K562 (cell line): Measurements from ENCODE around the gene STT3A. TPM values are rescaled to one million over a fixed set of nuclear protein-coding genes. Genes with fewer than 3 reads are reported as not detected.
A peak's percentile ranks its signal among the peaks of the same experiment; 100 is the strongest.

Experiments
- CXXC5 ChIP-seq: fragments of 250-450 bp; sonication (Bioruptor Pico); IDR thresholded peaks from 2 replicates; pipeline ENCODE4 v1.8.0; 2022; ENCODE audit warnings: inconsistent platforms, mild to moderate bottlenecking, moderate library complexity
- FUS ChIP-seq: fragments of 200-400 bp; formaldehyde crosslinking; optimal IDR thresholded peaks from 2 replicates; pipeline ENCODE3; 2017; ENCODE audit warnings: low read depth, low read length
- GABPA ChIP-seq: fragments of 200-800 bp; sonication (Bioruptor generic); conservative IDR thresholded peaks from 2 replicates; pipeline ENCODE4 v1.6.1; 2016; ENCODE audit warnings: low read depth, missing genetic modification characterization, missing compliant biosample characterization
- GATA2 ChIP-seq: sonication (generic); formaldehyde crosslinking; IDR thresholded peaks from 2 replicates; pipeline ENCODE4 v1.4.0; 2020; ENCODE audit warnings: mild to moderate bottlenecking, missing genetic modification reagents
- GATAD2A ChIP-seq: fragments of 450-650 bp; IDR thresholded peaks from 2 replicates; pipeline ENCODE4 v1.6.1; 2017
- HIVEP1 ChIP-seq: fragments of 250-450 bp; sonication (Bioruptor Pico); IDR thresholded peaks from 2 replicates; pipeline ENCODE4 v1.4.0; 2020; ENCODE audit warnings: mild to moderate bottlenecking
- IRF2 ChIP-seq: sonication (generic); formaldehyde crosslinking; IDR thresholded peaks from 2 replicates; pipeline ENCODE4 v1.8.1; 2022; ENCODE audit warnings: mild to moderate bottlenecking, missing genetic modification reagents
- NBN ChIP-seq: fragments of 450-650 bp; IDR thresholded peaks from 2 replicates; pipeline ENCODE4 v1.6.1; 2016; ENCODE audit warnings: low read depth, mild to moderate bottlenecking
- NEUROD1 ChIP-seq: fragments of 150-350 bp; IDR thresholded peaks from 2 replicates; pipeline ENCODE4 v1.6.1; 2014; ENCODE audit warnings: borderline replicate concordance, low read length, low read depth; ENCODE audit not compliant: partially characterized antibody
- POLR2A ChIP-seq: fragments of 450-650 bp; conservative IDR thresholded peaks from 2 replicates; pipeline ENCODE4 v1.6.1; 2016
- RB1 ChIP-seq: fragments of 450-650 bp; IDR thresholded peaks from 2 replicates; pipeline ENCODE4 v1.6.1; 2017; ENCODE audit warnings: low read depth, mild to moderate bottlenecking
- SMARCE1 ChIP-seq: fragments of 450-650 bp; IDR thresholded peaks from 2 replicates; pipeline ENCODE4 v1.7.1; 2016; ENCODE audit warnings: mild to moderate bottlenecking
- SP1 ChIP-seq: sonication (generic); formaldehyde crosslinking; IDR thresholded peaks from 2 replicates; pipeline ENCODE4 v1.8.1; 2022; ENCODE audit warnings: mild to moderate bottlenecking, missing genetic modification reagents
- TAL1 ChIP-seq: fragments of 450-650 bp; IDR thresholded peaks from 2 replicates; pipeline ENCODE4 v1.6.1; 2016; ENCODE audit warnings: mild to moderate bottlenecking
- TARDBP ChIP-seq: fragments of 450-650 bp; IDR thresholded peaks from 2 replicates; pipeline ENCODE4 v1.6.1; 2016
- ZBTB8A ChIP-seq: fragments of 450-650 bp; IDR thresholded peaks from 2 replicates; pipeline ENCODE4 v1.6.1; 2018; ENCODE audit warnings: mild to moderate bottlenecking, moderate library complexity; ENCODE audit not compliant: partially characterized antibody
- ZNF311 ChIP-seq: fragments of 250-450 bp; sonication (Bioruptor Pico); IDR thresholded peaks from 2 replicates; pipeline ENCODE4 v1.4.0; 2020; ENCODE audit warnings: mild to moderate bottlenecking, moderate library complexity
- ZNF695 ChIP-seq: fragments of 450-650 bp; formaldehyde crosslinking; IDR thresholded peaks from 2 replicates; pipeline ENCODE4 v1.4.0; 2020; ENCODE audit warnings: mild to moderate bottlenecking, moderate library complexity
- polyA plus RNA-seq, 8 experiments: library from polyadenylated mRNA; depleted of rRNA in 4 of 8; stranded (reverse) in 5 of 8; unstranded in 3 of 8; fragments of >200 nt; fragmentation: Nextera tagmentation in 2 of 8; fragmentation: Illumina TruSeq in 1 of 8; extraction: Ambion mirVana in 2 of 8; extraction: Trizol in 1 of 8; gene quantifications; 2 replicates each; pipeline versions ENCODE4 v1.2.1 to v1.2.3, GENCODE V29; 2011 to 2014; ENCODE audit warnings: inconsistent platforms in 1 of 8, missing spikeins in 1 of 8
- total RNA-seq, 7 experiments: library from RNA; depleted of rRNA in 6 of 7; stranded (reverse); fragments of >200 nt in 6 of 7; fragmentation: Illumina TruSeq in 2 of 7; extraction: Trizol in 2 of 7; gene quantifications; 2 replicates each; pipeline versions ENCODE4 v1.2.1 to v1.2.3, GENCODE V29; 2011 to 2021; ENCODE audit warnings: low replicate concordance in 1 of 7
- TF ChIP-seq, protein P1 (sequence below): IDR thresholded peaks from 2 replicates; pipeline ENCODE4 v1.6.1; 2014; ENCODE audit warnings: antibody characterized with exemption
- TF ChIP-seq, protein P2 (sequence below), 3 experiments: fragments of 200-800 bp in 1 of 3; fragments of 250-450 bp in 1 of 3; fragments of 450-650 bp in 1 of 3; sonication (Bioruptor Pico) in 1 of 3; sonication (Bioruptor generic) in 1 of 3; formaldehyde crosslinking in 1 of 3; IDR thresholded peaks; 2 replicates each; pipeline versions ENCODE4 v1.6.1 to v1.8.0; 2016 to 2022; ENCODE audit warnings: mild to moderate bottlenecking in 2 of 3, missing genetic modification characterization in 2 of 3, missing compliant biosample characterization in 1 of 3, moderate library complexity in 1 of 3
- TF ChIP-seq, protein P3 (sequence below): fragments of 450-650 bp; formaldehyde crosslinking; IDR thresholded peaks from 2 replicates; pipeline ENCODE4 v1.4.0; 2020; ENCODE audit warnings: mild to moderate bottlenecking, moderate library complexity
- TF ChIP-seq, protein P4 (sequence below): IDR thresholded peaks from 3 replicates; pipeline ENCODE4 v1.6.1; 2011; ENCODE audit warnings: borderline replicate concordance, mild to moderate bottlenecking; ENCODE audit not compliant: insufficient read length, insufficient read depth

Gene STT3A
- total and polyA plus RNA-seq, 9 of the 15 experiments (the other 6 are each of a cell fraction or from before 2014, with no cell fraction given), result 70.7 to 330 (median 192) TPM

DNA sequence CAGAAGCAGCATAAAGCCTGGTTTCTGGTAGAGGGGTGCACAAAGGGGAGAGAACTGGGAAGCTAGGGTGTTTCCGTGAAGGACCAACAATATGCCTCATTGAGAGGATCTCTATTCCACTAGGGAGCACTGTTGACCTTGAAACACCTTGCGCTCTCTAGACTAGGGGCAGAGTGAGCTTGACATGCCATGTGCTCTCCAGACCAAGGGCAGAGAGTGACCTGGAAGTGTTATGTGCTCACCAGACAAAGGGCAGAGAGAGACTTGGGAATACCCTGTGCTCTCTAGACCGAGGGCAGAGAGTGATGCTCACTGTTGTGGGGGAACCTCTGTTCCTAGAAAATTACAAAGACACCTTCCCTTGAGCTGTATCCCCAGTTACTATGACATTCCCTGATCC lies 38.6 kb upstream of the STT3A start (continued):
- TF ChIP-seq SP1 (CRISPR knock-in tag) (no peak), RB1 (peak; percentile 43; the same call in 1 of the 2 replicates), NBN (peak; percentile 18; the same call in 1 of the 2 replicates), IRF2 (CRISPR knock-in tag) (no peak), ZBTB8A (no peak), POLR2A (no peak), GATA2 (CRISPR knock-in tag) (no peak), GABPA (tag) (peak; percentile 57; the same call in 1 of the 2 replicates), FUS (no peak), CXXC5 (CRISPR knock-in tag) (no peak; the same call in none of the 2 replicates), TAL1 (no peak), TARDBP (0 out of 2 replicates have a peak, but pooled peaks have one; percentile 48), GATAD2A (no peak), SMARCE1 (no peak), NEUROD1 (peak; percentile 40), ZNF695 (CRISPR knock-in tag) (no peak), ZNF311 (CRISPR knock-in tag) (no peak), HIVEP1 (CRISPR knock-in tag) (no peak)
- TF ChIP-seq, protein P1, sequence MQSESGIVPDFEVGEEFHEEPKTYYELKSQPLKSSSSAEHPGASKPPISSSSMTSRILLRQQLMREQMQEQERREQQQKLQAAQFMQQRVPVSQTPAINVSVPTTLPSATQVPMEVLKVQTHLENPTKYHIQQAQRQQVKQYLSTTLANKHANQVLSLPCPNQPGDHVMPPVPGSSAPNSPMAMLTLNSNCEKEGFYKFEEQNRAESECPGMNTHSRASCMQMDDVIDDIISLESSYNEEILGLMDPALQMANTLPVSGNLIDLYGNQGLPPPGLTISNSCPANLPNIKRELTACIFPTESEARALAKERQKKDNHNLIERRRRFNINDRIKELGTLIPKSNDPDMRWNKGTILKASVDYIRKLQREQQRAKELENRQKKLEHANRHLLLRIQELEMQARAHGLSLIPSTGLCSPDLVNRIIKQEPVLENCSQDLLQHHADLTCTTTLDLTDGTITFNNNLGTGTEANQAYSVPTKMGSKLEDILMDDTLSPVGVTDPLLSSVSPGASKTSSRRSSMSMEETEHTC, result no peak
- TF ChIP-seq, protein P2, sequence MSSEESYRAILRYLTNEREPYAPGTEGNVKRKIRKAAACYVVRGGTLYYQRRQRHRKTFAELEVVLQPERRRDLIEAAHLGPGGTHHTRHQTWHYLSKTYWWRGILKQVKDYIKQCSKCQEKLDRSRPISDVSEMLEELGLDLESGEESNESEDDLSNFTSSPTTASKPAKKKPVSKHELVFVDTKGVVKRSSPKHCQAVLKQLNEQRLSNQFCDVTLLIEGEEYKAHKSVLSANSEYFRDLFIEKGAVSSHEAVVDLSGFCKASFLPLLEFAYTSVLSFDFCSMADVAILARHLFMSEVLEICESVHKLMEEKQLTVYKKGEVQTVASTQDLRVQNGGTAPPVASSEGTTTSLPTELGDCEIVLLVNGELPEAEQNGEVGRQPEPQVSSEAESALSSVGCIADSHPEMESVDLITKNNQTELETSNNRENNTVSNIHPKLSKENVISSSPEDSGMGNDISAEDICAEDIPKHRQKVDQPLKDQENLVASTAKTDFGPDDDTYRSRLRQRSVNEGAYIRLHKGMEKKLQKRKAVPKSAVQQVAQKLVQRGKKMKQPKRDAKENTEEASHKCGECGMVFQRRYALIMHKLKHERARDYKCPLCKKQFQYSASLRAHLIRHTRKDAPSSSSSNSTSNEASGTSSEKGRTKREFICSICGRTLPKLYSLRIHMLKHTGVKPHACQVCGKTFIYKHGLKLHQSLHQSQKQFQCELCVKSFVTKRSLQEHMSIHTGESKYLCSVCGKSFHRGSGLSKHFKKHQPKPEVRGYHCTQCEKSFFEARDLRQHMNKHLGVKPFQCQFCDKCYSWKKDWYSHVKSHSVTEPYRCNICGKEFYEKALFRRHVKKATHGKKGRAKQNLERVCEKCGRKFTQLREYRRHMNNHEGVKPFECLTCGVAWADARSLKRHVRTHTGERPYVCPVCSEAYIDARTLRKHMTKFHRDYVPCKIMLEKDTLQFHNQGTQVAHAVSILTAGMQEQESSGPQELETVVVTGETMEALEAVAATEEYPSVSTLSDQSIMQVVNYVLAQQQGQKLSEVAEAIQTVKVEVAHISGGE (CRISPR knock-in tag; IDR thresholded peaks at IDR 0.05), result peak in 1 of 3 experiments; percentile 13; a peak in 1 of 6 replicates
- TF ChIP-seq, protein P3, sequence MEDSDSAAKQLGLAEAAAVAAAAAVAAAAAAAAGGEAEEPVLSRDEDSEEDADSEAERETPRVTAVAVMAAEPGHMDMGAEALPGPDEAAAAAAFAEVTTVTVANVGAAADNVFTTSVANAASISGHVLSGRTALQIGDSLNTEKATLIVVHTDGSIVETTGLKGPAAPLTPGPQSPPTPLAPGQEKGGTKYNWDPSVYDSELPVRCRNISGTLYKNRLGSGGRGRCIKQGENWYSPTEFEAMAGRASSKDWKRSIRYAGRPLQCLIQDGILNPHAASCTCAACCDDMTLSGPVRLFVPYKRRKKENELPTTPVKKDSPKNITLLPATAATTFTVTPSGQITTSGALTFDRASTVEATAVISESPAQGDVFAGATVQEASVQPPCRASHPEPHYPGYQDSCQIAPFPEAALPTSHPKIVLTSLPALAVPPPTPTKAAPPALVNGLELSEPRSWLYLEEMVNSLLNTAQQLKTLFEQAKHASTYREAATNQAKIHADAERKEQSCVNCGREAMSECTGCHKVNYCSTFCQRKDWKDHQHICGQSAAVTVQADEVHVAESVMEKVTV, result peak; percentile 44; the same call in 1 of the 2 replicates
- TF ChIP-seq, protein P4, sequence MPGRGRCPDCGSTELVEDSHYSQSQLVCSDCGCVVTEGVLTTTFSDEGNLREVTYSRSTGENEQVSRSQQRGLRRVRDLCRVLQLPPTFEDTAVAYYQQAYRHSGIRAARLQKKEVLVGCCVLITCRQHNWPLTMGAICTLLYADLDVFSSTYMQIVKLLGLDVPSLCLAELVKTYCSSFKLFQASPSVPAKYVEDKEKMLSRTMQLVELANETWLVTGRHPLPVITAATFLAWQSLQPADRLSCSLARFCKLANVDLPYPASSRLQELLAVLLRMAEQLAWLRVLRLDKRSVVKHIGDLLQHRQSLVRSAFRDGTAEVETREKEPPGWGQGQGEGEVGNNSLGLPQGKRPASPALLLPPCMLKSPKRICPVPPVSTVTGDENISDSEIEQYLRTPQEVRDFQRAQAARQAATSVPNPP, result no peak
